K562 (cell line): ENCODE results near the gene NTF4. TPM values are rescaled to one million over a fixed set of nuclear protein-coding genes. Genes with fewer than 3 reads are reported as not detected.

Experiments
- ARHGAP35 ChIP-seq: fragments of 450-650 bp; IDR thresholded peaks from 2 replicates; pipeline ENCODE4 v1.6.1; 2018; ENCODE audit not compliant: partially characterized antibody
- CBX8 ChIP-seq: fragments of 200-600 bp; sonication (generic); IDR thresholded peaks from 2 replicates; pipeline ENCODE4 v1.6.1; 2012; ENCODE audit warnings: borderline replicate concordance, mixed run types, low read depth, mild to moderate bottlenecking, moderate library complexity, mixed read lengths, low read length, control low read depth, inconsistent platforms; ENCODE audit not compliant: poor library complexity, severe bottlenecking; ENCODE audit errors: extremely low read depth
- HNRNPL ChIP-seq: fragments of 200-400 bp; formaldehyde crosslinking; IDR thresholded peaks from 2 replicates; pipeline ENCODE4 v1.6.1; 2017; ENCODE audit warnings: low read depth, mild to moderate bottlenecking, low read length
- KAT8 ChIP-seq: fragments of 450-650 bp; IDR thresholded peaks from 2 replicates; pipeline ENCODE4 v1.6.1; 2016; ENCODE audit warnings: low read depth, mild to moderate bottlenecking
- SMARCC2 ChIP-seq: fragments of 450-650 bp; IDR thresholded peaks from 2 replicates; pipeline ENCODE4 v1.6.1; 2017; ENCODE audit warnings: antibody characterized with exemption, moderate library complexity, mild to moderate bottlenecking, low read depth
- TBL1XR1 ChIP-seq, 2 experiments: IDR thresholded peaks; 2 replicates each; pipeline ENCODE4 v1.6.1; 2012; ENCODE audit warnings: improper control_type of control experiment in 2 of 2, low read length in 2 of 2, mild to moderate bottlenecking in 1 of 2
- TCF7L2 ChIP-seq: fragments of 150-350 bp; IDR thresholded peaks from 2 replicates; pipeline ENCODE4 v1.6.1; 2016; ENCODE audit warnings: low read depth, mild to moderate bottlenecking, low read length, moderate library complexity
- polyA plus RNA-seq, 8 experiments: library from polyadenylated mRNA; depleted of rRNA in 4 of 8; stranded (reverse) in 5 of 8; unstranded in 3 of 8; fragments of >200 nt; fragmentation: Nextera tagmentation in 2 of 8; fragmentation: Illumina TruSeq in 1 of 8; extraction: Ambion mirVana in 2 of 8; extraction: Trizol in 1 of 8; gene quantifications; 2 replicates each; pipeline versions ENCODE4 v1.2.1 to v1.2.3, GENCODE V29; 2011 to 2014; ENCODE audit warnings: inconsistent platforms in 1 of 8, missing spikeins in 1 of 8
- total RNA-seq, 7 experiments: library from RNA; depleted of rRNA in 6 of 7; stranded (reverse); fragments of >200 nt in 6 of 7; fragmentation: Illumina TruSeq in 2 of 7; extraction: Trizol in 2 of 7; gene quantifications; 2 replicates each; pipeline versions ENCODE4 v1.2.1 to v1.2.3, GENCODE V29; 2011 to 2021; ENCODE audit warnings: low replicate concordance in 1 of 7
- TF ChIP-seq, protein P1 (sequence below): sonication (generic); formaldehyde crosslinking; IDR thresholded peaks from 2 replicates; pipeline ENCODE4 v1.4.0; 2020; ENCODE audit warnings: mild to moderate bottlenecking, missing genetic modification reagents
- TF ChIP-seq, protein P2 (sequence below), 2 experiments: fragments of 450-650 bp; formaldehyde crosslinking in 1 of 2; IDR thresholded peaks; 2 replicates each; pipeline versions ENCODE4 v1.4.0 to v1.6.1; 2014 to 2020; ENCODE audit warnings: mild to moderate bottlenecking in 2 of 2, borderline replicate concordance in 1 of 2, low read depth in 1 of 2
- TF ChIP-seq, protein P3 (sequence below), 3 experiments: fragments of 200-800 bp in 1 of 3; fragments of 250-450 bp in 1 of 3; fragments of 450-650 bp in 1 of 3; sonication (Bioruptor Pico) in 1 of 3; sonication (Bioruptor generic) in 1 of 3; formaldehyde crosslinking in 1 of 3; IDR thresholded peaks; 2 replicates each; pipeline versions ENCODE4 v1.6.1 to v1.8.0; 2016 to 2022; ENCODE audit warnings: mild to moderate bottlenecking in 2 of 3, missing genetic modification characterization in 2 of 3, missing compliant biosample characterization in 1 of 3, moderate library complexity in 1 of 3

Gene NTF4
- total and polyA plus RNA-seq, 9 of the 15 experiments (the other 6 are each of a cell fraction or from before 2014, with no cell fraction given), result not detected

- TF ChIP-seq, protein P1, sequence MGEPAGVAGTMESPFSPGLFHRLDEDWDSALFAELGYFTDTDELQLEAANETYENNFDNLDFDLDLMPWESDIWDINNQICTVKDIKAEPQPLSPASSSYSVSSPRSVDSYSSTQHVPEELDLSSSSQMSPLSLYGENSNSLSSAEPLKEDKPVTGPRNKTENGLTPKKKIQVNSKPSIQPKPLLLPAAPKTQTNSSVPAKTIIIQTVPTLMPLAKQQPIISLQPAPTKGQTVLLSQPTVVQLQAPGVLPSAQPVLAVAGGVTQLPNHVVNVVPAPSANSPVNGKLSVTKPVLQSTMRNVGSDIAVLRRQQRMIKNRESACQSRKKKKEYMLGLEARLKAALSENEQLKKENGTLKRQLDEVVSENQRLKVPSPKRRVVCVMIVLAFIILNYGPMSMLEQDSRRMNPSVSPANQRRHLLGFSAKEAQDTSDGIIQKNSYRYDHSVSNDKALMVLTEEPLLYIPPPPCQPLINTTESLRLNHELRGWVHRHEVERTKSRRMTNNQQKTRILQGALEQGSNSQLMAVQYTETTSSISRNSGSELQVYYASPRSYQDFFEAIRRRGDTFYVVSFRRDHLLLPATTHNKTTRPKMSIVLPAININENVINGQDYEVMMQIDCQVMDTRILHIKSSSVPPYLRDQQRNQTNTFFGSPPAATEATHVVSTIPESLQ (CRISPR knock-in tag), result no peak
- TF ChIP-seq CBX8, result no peak
- TF ChIP-seq TBL1XR1 (IDR thresholded peaks at IDR 0.05; ENCODE audit: low read length in 2 of 2), result peak in 1 of 2 experiments; percentile 19; a peak in 1 of 4 replicates
- TF ChIP-seq, protein P2, sequence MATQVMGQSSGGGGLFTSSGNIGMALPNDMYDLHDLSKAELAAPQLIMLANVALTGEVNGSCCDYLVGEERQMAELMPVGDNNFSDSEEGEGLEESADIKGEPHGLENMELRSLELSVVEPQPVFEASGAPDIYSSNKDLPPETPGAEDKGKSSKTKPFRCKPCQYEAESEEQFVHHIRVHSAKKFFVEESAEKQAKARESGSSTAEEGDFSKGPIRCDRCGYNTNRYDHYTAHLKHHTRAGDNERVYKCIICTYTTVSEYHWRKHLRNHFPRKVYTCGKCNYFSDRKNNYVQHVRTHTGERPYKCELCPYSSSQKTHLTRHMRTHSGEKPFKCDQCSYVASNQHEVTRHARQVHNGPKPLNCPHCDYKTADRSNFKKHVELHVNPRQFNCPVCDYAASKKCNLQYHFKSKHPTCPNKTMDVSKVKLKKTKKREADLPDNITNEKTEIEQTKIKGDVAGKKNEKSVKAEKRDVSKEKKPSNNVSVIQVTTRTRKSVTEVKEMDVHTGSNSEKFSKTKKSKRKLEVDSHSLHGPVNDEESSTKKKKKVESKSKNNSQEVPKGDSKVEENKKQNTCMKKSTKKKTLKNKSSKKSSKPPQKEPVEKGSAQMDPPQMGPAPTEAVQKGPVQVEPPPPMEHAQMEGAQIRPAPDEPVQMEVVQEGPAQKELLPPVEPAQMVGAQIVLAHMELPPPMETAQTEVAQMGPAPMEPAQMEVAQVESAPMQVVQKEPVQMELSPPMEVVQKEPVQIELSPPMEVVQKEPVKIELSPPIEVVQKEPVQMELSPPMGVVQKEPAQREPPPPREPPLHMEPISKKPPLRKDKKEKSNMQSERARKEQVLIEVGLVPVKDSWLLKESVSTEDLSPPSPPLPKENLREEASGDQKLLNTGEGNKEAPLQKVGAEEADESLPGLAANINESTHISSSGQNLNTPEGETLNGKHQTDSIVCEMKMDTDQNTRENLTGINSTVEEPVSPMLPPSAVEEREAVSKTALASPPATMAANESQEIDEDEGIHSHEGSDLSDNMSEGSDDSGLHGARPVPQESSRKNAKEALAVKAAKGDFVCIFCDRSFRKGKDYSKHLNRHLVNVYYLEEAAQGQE (IDR thresholded peaks at IDR 0.05; ENCODE audit: borderline replicate concordance), result no peak
- TF ChIP-seq, protein P2 (CRISPR knock-in tag; IDR thresholded peaks at IDR 0.05; ENCODE audit: low read depth), result peak; percentile 80; the same call in 1 of the 2 replicates
- no peak for TF ChIP-seq ARHGAP35
- TF ChIP-seq, protein P3, sequence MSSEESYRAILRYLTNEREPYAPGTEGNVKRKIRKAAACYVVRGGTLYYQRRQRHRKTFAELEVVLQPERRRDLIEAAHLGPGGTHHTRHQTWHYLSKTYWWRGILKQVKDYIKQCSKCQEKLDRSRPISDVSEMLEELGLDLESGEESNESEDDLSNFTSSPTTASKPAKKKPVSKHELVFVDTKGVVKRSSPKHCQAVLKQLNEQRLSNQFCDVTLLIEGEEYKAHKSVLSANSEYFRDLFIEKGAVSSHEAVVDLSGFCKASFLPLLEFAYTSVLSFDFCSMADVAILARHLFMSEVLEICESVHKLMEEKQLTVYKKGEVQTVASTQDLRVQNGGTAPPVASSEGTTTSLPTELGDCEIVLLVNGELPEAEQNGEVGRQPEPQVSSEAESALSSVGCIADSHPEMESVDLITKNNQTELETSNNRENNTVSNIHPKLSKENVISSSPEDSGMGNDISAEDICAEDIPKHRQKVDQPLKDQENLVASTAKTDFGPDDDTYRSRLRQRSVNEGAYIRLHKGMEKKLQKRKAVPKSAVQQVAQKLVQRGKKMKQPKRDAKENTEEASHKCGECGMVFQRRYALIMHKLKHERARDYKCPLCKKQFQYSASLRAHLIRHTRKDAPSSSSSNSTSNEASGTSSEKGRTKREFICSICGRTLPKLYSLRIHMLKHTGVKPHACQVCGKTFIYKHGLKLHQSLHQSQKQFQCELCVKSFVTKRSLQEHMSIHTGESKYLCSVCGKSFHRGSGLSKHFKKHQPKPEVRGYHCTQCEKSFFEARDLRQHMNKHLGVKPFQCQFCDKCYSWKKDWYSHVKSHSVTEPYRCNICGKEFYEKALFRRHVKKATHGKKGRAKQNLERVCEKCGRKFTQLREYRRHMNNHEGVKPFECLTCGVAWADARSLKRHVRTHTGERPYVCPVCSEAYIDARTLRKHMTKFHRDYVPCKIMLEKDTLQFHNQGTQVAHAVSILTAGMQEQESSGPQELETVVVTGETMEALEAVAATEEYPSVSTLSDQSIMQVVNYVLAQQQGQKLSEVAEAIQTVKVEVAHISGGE (CRISPR knock-in tag; IDR thresholded peaks at IDR 0.05), result peak in 1 of 3 experiments; percentile 52; a peak in 1 of 6 replicates
- no peak for TF ChIP-seq TCF7L2
- no peak for TF ChIP-seq SMARCC2
- TF ChIP-seq KAT8, result no peak
- peak; percentile 97 for TF ChIP-seq HNRNPL
Measured at GRCh38 chr19:49085020-49085867, 20.6 kb upstream of the NTF4 start, which contains the start of gene SNRNP70 (continued).
